ENCODE measurements around the gene TMEM87A. TPM values are rescaled to one million over a fixed set of nuclear protein-coding genes. Genes with fewer than 3 reads are reported as not detected.

TMEM87A gene
- total RNA-seq, 1 experiment from 2014 or later = 31.2 TPM

DNA sequence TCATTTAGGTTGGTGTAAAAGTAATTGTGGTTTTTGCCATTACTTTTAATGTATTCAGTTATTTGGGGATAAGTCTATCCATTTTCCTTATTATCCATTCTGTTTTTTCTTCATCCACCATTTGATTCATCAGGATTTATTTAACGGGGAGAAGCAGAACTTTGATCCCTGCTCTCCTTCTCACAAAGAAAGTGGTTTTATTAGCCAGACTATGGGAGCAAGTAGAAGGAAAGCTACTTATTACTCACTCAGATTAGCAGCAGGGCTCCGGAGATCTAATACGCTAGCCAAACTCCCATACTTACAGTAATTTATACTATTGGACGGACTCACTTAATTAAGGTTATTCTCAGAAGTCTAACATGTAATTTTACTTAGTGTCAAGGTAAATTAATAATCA, 14.7 kb upstream of the TMEM87A start:
- Mint-ChIP-seq H3K4me3 (ENCODE audit: low read depth, unreplicated experiment) (no peak overlapping the region), H3K27ac (ENCODE audit: unreplicated experiment) (no peak overlapping the region), H3K36me3 (ENCODE audit: insufficient read depth, unreplicated experiment) (no peaks in the 10 kb centered on the region), H3K9me3 (ENCODE audit: low read depth, unreplicated experiment) (no peaks in the 10 kb centered on the region), H3K27me3 (ENCODE audit: unreplicated experiment) (no peaks in the 10 kb centered on the region), H3K4me1 (ENCODE audit: low read depth, unreplicated experiment) (peaks cover 14% of the 10 kb centered on the region)
- intact Hi-C loops (cut with micrococcal nuclease; ENCODE audit: unreplicated experiment) = no loop called here
- CTCF ChIA-PET = no interaction called here
- no peak for DNase-seq
- TF ChIP-seq CTCF (IDR thresholded peaks at IDR 0.05; ENCODE audit: unreplicated experiment) = no peak
- no TSS peak for BruUV-seq (replicated peaks)

GRCh38 chr15:42286445-42287029, 13.3 kb upstream of the TMEM87A start:
- Mint-ChIP-seq H3K9me3 (ENCODE audit: low read depth, unreplicated experiment) (no peaks in the 10 kb centered on the region), H3K36me3 (ENCODE audit: insufficient read depth, unreplicated experiment) (no peaks in the 10 kb centered on the region), H3K4me3 (ENCODE audit: low read depth, unreplicated experiment) (no peak overlapping the region), H3K27ac (ENCODE audit: unreplicated experiment) (no peak overlapping the region), H3K4me1 (ENCODE audit: low read depth, unreplicated experiment) (peaks cover 14% of the 10 kb centered on the region), H3K27me3 (ENCODE audit: unreplicated experiment) (no peaks in the 10 kb centered on the region)
- CTCF ChIA-PET = no interaction called here
- TF ChIP-seq CTCF (IDR thresholded peaks at IDR 0.05; ENCODE audit: unreplicated experiment) = no peak
- no peak for DNase-seq
- BruUV-seq (replicated peaks) = no TSS peak
- intact Hi-C loops (cut with micrococcal nuclease; ENCODE audit: unreplicated experiment) = no loop called here

GRCh38 chr15:42285034-42285433, 11.8 kb upstream of the TMEM87A start:
- CTCF ChIA-PET = no interaction called here

DNA sequence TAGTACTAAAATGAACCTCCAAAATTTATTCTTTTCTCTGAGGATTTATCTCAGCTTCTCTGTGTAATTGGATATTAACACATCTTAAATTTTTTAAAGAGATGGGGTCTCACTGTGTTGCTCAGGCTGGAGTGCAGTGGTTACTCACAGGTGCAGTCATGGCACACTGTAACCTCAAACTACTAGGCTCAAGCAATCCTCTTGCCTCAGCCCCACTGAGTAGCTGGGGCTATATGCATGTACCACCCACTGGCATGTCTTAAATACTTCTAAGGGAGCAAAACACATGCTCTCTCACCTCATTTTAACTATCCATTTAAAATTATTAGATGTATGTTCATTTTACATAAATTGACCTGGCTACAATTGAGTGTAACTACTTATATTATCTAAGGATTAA, 11.3 kb upstream of the TMEM87A start:
- intact Hi-C loops (cut with micrococcal nuclease; ENCODE audit: unreplicated experiment) = no loop called here
- Mint-ChIP-seq H3K4me3 (ENCODE audit: low read depth, unreplicated experiment) (no peak overlapping the region), H3K27ac (ENCODE audit: unreplicated experiment) (no peak overlapping the region), H3K4me1 (ENCODE audit: low read depth, unreplicated experiment) (peaks cover 14% of the 10 kb centered on the region), H3K36me3 (ENCODE audit: insufficient read depth, unreplicated experiment) (no peaks in the 10 kb centered on the region), H3K27me3 (ENCODE audit: unreplicated experiment) (no peaks in the 10 kb centered on the region), H3K9me3 (ENCODE audit: low read depth, unreplicated experiment) (no peaks in the 10 kb centered on the region)
- CTCF ChIA-PET = no interaction called here
- no TSS peak for BruUV-seq (replicated peaks)
- TF ChIP-seq CTCF (IDR thresholded peaks at IDR 0.05; ENCODE audit: unreplicated experiment) = no peak
- no peak for DNase-seq

More at GRCh38 chr15:42285034-42285433, 11.8 kb upstream of the TMEM87A start:
- Mint-ChIP-seq H3K36me3 (ENCODE audit: insufficient read depth, unreplicated experiment) (no peaks in the 10 kb centered on the region), H3K27me3 (ENCODE audit: unreplicated experiment) (no peaks in the 10 kb centered on the region), H3K27ac (ENCODE audit: unreplicated experiment) (no peak overlapping the region), H3K4me3 (ENCODE audit: low read depth, unreplicated experiment) (no peak overlapping the region), H3K4me1 (ENCODE audit: low read depth, unreplicated experiment) (peaks cover 14% of the 10 kb centered on the region), H3K9me3 (ENCODE audit: low read depth, unreplicated experiment) (no peaks in the 10 kb centered on the region)
- no TSS peak for BruUV-seq (replicated peaks)
- TF ChIP-seq CTCF (IDR thresholded peaks at IDR 0.05; ENCODE audit: unreplicated experiment) = no peak
- intact Hi-C loops (cut with micrococcal nuclease; ENCODE audit: unreplicated experiment) = no loop called here
- no peak for DNase-seq

All from Calu3 (cell line).